Ishikawa (cell line): ENCODE results near the gene CACHD1.

Source experiments
- CEBPB ChIP-seq: IDR thresholded peaks from 2 replicates; pipeline ENCODE4 v1.6.1; 2012
- CREB1 ChIP-seq: IDR thresholded peaks from 2 replicates; pipeline ENCODE4 v1.6.1; 2012; ENCODE audit warnings: low read depth
- EGR1 ChIP-seq: IDR thresholded peaks from 2 replicates; pipeline ENCODE4 v1.6.1; 2012
- NFIC ChIP-seq: IDR thresholded peaks from 2 replicates; pipeline ENCODE4 v1.6.1; 2012
- RAD21 ChIP-seq: IDR thresholded peaks from 2 replicates; pipeline ENCODE4 v1.6.1; 2012; ENCODE audit warnings: low read depth
- TAF1 ChIP-seq: IDR thresholded peaks from 2 replicates; pipeline ENCODE4 v1.6.1; 2012; ENCODE audit warnings: low read depth, mild to moderate bottlenecking
- TEAD4 ChIP-seq: IDR thresholded peaks from 2 replicates; pipeline ENCODE4 v1.6.1; 2012
- YY1 ChIP-seq: IDR thresholded peaks from 2 replicates; pipeline ENCODE4 v1.6.1; 2012; ENCODE audit warnings: low read depth
- TF ChIP-seq, protein P1 (sequence below): IDR thresholded peaks from 2 replicates; pipeline ENCODE4 v1.6.1; 2012

GRCh38 chr1:64608651-64609048 lies 138.7 kb downstream of the CACHD1 start:
- no peak for TF ChIP-seq CREB1
- no peak for TF ChIP-seq CEBPB
- TF ChIP-seq RAD21: no peak
- TF ChIP-seq TAF1: no peak
- TF ChIP-seq TEAD4: no peak
- TF ChIP-seq YY1: no peak
- TF ChIP-seq NFIC: no peak
- no peak for TF ChIP-seq EGR1
- TF ChIP-seq, protein P1, sequence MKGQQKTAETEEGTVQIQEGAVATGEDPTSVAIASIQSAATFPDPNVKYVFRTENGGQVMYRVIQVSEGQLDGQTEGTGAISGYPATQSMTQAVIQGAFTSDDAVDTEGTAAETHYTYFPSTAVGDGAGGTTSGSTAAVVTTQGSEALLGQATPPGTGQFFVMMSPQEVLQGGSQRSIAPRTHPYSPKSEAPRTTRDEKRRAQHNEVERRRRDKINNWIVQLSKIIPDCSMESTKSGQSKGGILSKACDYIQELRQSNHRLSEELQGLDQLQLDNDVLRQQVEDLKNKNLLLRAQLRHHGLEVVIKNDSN: no peak
